Vagina (tissue), 2 donors: ENCODE data around the gene ANO7.

ENCODE experiments used
- POLR2A ChIP-seq, 2 donors: fragments of 450-650 bp; IDR thresholded peaks; one replicate each; pipeline ENCODE4 v1.6.1; 2017; ENCODE audit warnings: antibody characterized with exemption in 2 of 2, mild to moderate bottlenecking in 2 of 2, moderate library complexity in 2 of 2
- TF ChIP-seq, protein P1 (sequence below), 3 experiments: fragments of 450-650 bp in 2 of 3; fragments of 200-600 bp in 1 of 3; sonication (generic) in 1 of 3; IDR thresholded peaks; one replicate each; pipeline ENCODE4 v1.5.1; 2017 to 2019; ENCODE audit warnings: antibody characterized with exemption in 3 of 3, mild to moderate bottlenecking in 2 of 3, moderate library complexity in 2 of 3

DNA sequence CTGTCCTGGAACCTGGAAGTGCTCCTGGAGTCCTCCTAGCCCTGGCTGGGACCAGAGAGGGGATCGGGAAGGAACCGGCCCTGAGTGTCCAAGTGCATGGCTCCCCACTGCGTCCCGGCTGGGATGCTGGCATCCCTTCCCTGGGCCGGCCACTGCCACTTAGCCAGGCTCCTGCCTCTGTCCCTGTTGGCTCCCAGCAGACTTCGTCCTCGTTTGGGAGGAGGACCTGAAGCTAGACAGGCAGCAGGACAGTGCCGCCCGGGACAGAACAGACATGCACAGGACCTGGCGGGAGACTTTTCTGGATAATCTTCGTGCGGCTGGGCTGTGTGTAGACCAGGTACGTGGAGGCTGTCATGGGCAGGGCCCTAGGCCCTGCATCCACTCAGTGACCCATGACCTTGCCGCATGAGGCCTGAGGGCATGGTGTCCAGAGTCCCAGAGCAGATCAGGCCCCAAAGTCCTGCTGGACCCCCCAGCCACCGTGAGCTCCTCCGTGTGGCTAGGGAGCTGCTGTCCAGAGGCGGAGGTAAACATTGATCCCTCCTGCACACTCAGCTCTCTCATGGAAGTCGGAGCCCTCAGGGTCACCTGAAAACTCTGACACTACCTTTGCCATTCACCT, 7.1 kb downstream of the ANO7 start:
- TF ChIP-seq, protein P1, sequence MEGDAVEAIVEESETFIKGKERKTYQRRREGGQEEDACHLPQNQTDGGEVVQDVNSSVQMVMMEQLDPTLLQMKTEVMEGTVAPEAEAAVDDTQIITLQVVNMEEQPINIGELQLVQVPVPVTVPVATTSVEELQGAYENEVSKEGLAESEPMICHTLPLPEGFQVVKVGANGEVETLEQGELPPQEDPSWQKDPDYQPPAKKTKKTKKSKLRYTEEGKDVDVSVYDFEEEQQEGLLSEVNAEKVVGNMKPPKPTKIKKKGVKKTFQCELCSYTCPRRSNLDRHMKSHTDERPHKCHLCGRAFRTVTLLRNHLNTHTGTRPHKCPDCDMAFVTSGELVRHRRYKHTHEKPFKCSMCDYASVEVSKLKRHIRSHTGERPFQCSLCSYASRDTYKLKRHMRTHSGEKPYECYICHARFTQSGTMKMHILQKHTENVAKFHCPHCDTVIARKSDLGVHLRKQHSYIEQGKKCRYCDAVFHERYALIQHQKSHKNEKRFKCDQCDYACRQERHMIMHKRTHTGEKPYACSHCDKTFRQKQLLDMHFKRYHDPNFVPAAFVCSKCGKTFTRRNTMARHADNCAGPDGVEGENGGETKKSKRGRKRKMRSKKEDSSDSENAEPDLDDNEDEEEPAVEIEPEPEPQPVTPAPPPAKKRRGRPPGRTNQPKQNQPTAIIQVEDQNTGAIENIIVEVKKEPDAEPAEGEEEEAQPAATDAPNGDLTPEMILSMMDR (IDR thresholded peaks at IDR 0.05): no peak
- TF ChIP-seq POLR2A (IDR thresholded peaks at IDR 0.05): no peak
